ENCODE results near the gene SLC49A4.

The SLC49A4 gene

DNA sequence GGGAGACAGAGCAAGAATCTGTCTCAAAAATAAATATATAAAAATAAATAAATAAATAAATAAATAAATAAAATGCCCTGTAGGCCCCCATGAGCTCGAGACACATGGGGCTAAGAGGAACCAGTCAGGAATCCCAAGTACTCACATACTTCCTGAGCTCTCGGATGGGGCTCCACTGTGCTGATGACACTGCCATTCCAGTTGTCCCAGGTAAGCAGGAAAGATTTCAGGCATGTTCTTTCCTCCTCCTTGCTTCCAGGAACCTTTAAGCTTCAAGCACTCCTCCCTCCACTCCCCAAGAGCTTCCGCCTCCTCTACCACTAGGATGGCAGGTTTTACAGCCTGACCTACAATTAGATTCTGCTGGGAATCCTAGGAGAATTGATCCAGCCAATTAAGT, 113.4 kb downstream of the SLC49A4 start:
- no peak for DNase-seq (ENCODE audit: low spot score)

DNA sequence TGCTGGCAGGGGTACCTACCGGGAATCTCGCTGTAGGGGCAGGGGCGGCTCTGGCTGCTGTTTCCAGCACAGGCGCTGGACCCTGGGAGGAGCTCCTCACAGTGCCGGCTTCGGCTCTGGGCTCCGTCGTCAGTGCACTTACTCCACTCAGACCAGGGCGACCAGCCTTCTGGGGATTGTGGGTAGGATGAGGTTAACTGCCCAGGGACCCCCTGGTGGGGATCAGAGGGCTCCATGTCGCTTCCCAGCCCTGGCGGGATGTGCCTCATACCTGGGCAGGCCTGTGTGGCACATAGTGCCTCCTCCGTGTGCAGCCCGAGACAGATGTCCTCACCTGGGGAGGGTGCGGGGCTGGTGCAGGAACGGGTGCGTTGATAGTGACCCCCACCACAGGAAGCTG, 117.0 kb downstream of the SLC49A4 start:
- no peak for DNase-seq (ENCODE audit: low spot score)

DNA sequence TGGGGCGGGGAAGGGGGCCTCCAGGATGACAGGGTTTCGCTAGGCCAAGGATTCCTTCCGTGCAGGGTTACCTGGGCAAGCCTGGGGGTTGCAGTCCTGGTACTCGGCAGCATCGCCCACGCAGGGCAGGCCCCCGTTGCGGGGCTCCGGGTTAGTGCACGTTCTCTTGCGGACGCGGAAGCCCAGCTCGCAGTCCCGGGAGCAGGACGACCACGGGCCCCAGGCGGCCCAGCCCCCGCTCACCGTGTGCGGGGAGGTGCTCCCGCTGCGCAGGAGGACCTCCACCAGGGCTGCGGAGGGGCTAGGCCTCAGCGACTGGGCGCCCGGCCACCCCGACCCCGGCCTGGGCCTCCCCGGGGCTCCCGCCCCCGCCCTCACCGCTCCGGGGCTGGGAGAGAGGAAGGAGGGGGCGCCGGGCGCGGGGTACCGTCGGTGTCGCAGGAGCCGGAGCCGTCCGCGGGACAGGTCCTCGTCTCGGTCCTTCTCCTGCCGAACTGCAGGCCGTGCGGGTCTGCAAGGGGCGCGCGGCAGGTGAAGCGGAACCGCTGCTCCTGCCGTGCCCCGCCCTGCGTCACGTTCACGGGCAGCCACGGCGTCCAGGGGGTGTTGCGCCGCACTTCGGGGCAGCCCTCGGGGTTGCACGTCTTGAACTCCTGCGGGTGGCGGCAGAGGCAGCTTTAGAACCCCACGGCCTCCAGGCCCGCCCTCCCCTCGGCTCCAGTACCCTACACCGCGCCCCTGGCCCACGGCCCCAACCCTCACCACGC, 118.1 kb downstream of the SLC49A4 start:
- DNase-seq (ENCODE audit: low spot score): no peak

DNA sequence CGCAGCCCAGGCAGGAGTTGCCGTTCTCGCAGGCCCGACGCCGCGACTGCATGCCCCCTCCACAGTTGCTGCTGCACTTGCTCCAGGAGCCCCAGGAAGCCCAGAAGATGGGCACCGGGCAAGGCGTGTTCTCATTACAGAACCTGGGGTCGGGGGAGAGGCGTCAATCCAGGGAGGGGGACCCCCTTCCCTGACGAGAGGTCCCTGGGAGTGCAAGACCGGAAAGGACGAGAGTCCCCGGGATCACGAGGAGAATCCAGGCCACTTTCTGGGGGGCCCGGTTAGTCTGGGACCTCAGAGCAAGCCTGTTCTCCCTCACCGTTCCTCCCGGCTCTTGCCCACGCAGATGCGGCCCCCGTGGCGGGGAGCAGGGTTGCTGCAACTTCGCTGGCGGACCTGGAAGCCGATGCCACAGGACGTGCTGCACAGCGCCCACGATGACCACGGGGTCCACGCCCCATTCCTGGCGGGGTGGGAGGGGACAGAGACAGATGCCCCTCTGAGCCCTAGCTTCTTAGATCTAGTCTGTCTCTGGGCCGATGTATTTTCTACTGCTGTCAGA, 118.8 kb downstream of the SLC49A4 start:
- DNase-seq (ENCODE audit: low spot score): no peak

DNA sequence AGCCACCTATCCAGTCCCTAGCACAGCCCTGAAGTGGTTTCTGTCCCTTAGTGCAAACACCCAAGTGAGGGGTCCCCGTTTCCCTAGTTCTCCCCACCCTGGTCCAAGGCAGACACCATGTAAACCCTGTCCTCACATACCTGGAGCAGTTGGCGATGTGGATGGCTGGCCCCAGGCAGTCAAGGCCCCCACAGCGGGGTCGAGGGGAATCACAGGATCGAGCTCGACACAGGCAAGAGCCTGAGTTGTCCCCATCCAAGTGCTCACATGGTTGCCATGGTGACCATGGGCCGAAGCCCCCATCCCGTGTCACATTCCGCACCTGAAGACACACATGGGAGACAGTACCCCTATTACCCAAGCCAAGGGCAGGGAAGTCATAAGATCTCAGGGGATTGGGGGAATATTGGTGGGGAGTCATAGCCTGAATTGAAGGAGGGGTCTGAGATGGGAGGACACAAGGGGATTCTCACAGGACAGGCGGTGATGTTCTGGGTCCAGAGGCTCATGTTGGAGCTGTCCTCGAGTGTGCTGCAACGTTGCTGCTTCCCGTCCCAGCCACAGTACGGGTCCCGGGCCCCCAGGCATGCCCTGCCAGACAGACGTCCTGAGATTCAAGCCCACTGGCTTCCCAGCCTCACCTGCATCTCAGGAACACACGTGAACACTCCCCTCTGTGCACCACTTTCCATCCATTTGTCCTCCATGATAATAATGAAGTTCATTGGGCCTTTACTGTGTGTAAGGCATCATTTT, 120.6 kb downstream of the SLC49A4 start:
- DNase-seq (ENCODE audit: low spot score): no peak

DNA sequence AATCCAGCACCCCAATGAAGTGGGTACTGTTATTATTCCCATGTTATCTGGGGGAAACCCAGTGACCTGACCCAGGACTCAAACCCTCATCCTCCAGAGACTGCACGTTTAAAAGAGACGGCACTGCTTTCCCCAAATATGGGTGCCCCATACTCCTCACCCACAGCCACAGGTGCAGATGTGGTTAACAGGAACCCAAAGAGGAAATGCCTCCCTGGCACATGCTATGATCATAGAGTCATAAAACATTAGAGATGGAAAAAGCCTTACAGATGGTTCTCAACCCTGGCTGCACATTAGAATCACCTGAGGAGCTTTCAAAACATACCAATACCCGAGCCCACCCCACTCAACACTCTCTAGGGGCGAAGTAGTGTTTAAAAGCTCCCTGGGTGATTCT, 121.2 kb downstream of the SLC49A4 start:
- no peak for DNase-seq (ENCODE audit: low spot score)

DNA sequence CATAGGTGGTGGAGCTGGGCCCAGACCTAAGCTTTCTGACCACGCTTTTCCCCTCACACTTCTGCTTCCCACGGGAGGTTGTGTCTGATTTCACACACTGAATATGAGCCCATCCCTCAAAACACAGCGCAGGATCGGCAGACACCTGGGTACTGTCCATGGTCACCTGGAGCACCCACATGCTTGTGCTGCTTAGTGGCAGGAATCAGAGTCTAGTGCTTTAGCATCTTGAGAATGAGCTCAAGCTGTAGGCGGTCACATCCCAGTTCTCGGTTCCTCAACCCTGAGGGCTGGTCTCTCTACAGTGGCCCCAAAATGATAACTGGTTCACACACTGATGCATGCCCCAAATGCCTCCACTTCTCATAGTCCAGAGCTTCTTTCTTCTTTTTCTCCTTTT, 121.7 kb downstream of the SLC49A4 start:
- DNase-seq (ENCODE audit: low spot score): no peak

DNA sequence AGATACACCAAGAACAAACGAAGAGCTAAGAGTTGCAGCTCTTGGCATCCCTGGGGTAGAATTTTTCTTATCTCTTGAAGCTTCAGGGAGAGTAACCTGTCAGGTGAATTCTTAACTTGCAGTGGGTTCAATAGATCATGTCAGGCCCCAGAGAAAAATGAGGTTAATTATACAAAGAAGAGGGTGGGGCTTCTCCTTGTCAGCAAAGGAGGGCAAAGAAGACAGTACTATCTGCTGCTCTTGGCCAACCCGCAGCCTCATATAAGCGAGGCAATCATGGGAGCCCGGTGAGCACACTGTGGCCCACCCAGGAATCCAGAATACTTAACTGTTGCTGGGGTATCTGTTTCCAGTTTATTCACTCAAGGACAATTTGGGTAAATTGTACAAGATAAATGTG, 122.5 kb downstream of the SLC49A4 start:
- DNase-seq (ENCODE audit: low spot score): no peak

DNA sequence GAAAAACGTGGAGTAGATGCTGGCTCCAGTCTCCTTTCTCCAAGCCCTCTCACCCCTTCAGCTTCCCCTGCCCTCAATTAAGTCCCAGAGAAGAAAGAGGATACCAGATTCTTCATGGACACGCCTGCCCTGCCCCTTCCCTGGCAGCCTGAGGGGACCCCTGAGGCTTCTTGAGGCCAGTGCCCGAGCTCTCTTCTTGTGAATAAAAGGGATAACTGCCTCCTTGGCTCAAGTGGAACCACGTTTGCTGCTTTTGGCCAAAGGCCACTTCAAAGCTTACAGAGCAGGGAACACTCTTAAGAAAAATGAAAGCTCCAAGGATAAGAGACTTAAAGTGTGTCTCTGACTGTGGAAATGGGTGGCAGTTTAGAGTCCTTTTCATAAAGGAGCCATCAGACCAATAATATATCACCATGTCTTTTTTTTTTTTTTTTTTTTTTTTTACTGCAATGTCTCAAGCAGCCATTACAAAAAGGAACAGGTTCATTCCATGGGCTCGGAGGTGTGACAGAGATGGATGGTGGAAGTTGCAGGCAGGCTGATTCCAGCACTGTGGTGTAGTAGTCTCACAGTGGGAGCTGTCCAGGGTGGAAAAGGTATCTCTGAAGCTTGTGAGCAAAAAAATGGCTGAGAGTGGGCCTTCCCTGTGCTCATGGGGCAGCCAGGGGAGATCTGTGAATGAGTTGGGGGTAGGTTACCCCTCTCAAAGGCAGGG, 123.9 kb downstream of the SLC49A4 start:
- DNase-seq (ENCODE audit: low spot score): no peak

DNA sequence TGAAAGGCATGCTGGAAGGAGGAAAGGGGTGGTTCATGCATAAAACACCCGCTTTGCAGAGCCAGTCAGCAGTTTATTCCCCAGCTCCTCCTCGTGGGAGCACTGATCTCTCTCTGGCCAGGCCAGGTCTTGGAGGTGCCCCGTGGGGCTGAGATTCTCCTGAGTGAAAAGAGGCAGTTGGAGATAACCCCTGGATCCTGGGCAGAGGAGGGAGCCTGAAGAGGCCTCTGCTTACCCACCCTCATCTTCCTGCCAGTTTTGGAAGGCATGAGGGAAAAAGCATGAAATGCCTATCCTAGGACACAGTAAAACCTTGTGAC, 124.4 kb downstream of the SLC49A4 start:
- no peak for DNase-seq (ENCODE audit: low spot score)

DNA sequence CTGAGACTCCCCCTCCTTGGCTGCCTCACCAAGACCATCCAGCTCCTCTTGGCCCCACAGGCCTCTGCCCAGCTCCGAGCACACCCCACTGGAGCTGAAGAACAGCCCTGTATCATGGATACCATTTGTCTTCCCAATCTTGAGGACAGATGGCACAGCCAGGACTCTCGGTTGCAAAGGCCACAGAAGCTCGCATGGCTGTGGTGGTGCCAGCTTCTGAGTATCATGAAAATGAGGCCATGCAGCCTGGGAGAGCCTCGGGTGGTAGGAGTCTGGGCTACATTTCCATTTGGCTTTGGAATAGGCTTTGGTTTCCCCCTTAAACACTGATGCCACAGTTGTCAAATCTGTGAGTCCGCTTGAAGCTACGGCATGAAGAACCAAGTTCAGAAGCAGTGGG, 126.1 kb downstream of the SLC49A4 start:
- DNase-seq (ENCODE audit: low spot score): no peak

DNA sequence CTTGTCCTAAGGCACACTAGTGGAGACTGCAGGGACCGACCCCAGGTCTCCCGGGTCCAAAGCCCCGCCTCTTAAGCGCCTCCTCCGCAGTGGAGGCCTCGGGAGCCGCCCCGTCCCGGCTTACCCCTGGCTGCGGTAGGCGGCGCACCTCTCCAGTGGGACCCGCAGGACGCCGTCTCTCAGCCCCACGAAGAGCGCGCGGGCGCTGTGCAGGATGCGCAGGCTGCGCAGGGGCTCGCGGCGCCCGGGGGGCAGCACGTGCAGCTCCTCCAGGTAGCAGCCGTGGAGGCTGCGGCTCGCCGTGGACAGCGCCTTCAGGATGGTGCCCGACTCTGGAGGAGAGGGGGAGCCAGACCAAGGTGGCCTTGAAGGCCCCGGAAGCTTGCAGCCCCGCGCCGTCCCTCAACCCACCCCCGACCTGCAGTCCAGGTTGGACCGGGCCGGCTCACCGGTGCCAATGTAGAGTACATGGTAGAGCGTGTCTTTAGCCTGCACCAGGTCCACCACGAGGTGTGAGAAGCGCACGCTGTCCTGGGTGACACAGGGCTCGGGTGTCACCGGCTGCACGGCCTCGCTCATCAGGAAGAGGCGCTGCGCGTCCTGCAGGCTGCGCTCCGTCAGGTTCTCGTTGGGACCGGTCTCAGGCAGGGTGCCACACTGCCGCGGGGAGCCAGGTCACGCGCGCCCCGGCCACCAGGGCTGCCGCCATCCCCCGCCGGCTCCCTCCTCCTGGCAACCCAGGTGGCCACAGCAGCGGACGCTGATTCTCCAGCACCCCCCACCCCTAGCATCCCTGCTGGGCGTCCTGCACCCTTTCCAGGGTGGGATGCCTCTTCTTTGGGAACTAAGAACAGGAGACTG, 127.2 kb downstream of the SLC49A4 start:
- no peak for DNase-seq (ENCODE audit: low spot score)

DNA sequence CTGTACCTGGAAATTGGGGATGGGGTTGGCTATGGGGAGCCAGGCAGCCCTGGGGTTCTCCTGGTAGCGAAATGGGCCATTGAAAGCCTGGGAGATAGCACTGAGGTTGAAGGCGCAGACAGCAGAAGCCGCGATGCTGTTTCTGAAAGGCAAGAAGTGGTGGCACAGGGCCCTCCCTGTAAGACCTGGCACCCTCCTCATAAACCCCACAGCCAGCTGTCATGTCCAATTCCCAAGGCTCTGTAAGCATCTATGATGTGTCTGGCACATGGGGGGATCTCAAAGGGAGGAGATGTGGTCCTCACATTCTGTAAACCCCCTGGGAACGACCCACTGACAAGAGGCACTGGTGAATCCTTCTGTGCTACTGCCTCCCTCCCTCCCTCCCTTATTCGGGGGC, 128.7 kb downstream of the SLC49A4 start:
- DNase-seq (ENCODE audit: low spot score): no peak

DNA sequence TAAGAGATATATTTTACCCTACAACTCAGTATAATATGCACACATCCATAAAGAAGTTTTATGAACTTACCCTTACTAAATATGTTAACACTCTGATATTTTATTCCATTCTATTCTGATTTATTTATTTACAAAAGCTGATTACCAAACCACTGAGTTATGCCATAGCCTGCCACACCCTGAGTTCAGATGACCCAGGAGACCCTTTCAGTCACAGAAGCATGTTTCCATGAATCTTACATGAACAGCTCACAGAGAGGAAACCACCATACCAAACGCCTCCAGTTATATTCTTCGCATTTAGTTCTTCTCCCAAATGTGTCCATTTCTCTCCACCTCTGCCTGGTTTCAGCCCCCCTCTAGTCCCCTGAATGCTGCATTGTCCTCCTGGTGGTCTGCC, 129.2 kb downstream of the SLC49A4 start:
- DNase-seq (ENCODE audit: low spot score): no peak

DNA sequence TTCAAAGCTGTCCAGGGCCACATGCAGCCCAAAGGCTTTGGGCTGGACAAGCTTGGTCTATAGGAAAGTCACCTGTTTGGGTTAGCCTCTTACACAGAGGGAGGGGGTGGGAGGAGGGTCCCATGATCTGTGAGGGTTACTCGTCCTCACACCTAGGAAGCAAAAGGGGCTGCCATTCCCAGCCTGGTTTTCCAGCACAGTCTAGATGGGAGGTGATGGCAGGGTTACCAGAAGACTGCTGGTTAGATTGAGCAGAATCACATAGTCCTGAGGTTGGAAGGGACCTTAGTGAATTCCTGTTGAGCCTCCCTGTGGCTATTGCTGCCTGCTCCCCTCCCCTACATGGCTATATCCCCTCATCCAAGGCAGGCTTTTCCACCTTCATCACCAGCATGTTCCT, 130.9 kb downstream of the SLC49A4 start:
- DNase-seq (ENCODE audit: low spot score): no peak

DNA sequence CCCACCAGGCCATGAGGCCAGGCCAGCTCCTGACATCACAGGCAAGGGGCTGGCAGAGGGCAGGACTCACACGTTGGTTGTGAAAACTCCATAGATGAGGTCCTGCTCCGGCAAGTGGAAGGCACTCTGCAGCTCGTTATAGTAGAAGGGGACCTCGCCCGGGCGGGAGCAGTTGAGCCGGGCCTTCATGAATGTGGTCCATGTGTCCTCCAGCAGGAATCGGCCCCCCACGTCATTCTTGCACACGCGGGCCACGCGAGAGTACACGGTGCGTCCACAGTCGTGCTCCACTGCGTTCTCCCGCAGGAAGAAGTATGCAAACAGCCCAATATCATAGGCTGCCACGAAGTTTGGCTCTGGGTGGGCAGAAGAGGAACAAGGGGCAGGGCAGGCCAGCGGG, 131.5 kb downstream of the SLC49A4 start:
- DNase-seq (ENCODE audit: low spot score): no peak

DNA sequence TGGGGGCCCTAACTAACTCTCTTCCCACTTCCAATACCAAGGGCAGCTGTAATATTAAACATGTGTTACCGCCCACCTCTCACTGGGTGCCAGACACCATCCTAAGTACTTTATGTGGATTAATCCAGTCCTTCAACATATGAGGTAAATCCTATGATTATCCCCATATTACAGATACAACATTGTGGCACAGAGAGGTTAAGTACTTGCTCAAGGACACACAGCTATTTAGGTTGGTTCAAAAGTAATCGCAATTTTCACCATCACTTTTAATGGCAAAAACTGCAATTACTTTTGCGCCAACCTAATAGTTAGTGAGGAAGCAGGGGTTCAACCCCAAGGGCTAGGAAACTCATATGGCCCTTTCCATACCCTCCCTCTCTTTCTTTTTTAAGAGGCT, 131.9 kb downstream of the SLC49A4 start:
- no peak for DNase-seq (ENCODE audit: low spot score)

DNA sequence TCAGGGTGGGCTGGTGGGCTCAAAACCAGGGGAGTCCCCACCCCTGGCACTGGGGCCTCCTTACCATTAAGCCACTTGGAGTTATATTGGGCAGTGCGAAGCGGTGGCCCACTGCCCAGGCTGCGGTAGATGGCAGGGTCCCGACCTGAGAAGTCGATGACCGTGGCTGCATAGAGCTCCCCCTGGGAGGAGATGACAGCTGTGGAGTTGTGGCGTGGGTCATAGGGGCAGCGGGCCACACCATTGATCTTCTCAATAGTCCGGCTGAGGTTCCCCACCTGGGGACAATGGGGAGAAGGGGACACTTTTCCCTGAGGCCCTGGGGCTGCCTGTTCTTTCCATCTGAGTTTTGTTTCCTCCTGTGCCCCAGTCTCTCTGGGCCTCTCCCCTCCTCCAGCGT, 132.9 kb downstream of the SLC49A4 start:
- DNase-seq (ENCODE audit: low spot score): no peak

DNA sequence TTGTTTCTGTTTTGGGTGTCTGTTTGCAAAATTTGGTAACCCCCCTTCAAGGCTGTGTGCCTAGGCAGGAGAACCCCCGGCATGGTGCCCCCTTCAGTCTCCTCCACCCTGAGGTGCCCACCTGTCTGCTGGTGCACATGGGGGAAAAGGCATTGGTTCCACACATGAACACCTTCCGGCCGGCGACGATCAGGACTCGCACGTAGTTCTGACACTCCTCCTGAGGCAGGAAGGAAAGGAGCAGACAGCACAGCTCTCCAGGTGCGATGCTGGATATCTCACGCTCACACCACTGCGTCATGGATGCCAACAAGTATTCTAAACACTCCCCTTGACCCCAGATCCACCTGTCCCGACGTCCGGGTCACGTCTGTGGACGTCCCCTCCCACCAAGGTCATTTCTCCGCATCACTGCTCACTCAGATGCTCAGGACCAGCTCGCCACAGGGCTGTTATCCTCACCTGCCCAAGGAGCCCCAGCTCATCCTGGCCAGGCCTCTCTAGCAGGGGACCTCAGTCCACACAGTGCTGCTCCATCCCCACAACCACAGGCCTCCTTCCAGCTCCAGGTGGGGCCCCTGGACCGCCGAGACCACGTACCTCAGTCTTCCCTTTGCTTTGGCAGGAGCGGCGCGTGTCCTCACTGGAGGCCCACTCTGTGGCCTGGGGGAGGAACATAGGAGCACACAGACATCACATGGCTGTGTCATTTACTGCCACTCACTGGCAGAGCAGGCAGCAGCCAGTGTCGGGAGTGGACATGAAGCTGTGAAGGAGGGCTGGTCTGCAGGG, 133.7 kb downstream of the SLC49A4 start:
- DNase-seq (ENCODE audit: low spot score): no peak

DNA sequence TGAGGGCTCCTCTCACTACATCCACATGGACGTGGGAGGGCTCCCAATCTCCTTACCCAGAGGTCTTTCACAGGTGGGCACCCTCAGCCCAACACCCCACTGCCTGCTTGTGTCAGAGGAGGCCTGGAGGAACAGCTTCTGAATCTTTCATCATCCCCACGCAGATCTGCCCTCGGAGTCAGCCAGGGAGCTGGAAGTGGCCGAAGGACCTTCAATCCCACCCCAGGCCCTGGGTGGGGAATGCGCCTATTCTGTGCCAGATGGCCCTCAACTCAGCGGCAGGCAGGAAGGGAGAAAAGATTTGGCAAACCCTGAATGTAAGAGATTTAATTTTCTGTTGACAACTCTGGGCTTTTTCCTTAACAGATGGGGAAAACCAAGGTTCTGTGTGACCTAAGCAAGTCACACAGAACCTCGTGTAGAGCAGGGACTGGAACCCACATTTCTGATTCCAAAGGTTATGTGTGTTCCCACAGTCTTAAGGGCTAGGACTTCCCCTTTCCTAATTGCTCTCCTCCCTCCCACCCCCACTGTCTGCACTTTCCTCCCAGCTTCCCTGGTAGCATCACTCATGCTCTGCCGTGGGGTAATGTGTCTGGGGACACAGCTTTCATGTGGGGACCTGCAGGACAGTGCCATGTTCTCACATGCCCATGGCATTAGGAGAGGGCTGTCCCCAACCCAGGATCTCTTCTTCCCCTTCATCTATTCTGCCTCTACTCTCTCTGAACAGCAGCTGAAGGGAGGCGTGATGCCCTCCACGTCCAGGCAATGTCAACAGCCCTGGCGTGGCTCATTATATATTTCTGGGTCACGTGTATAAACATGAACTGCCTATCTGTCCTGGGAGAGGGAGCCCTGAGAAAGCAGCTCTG, 134.6 kb downstream of the SLC49A4 start:
- no peak for DNase-seq (ENCODE audit: low spot score)
